NCI-H1436 (cell line): ENCODE measurements around the gene BICRAL.
"Not testable (repeated sequence)": the region's sequence is repeated elsewhere in the genome, so short reads cannot be mapped to it uniquely, and the experiment has no call there.

Experiments used
- DNase-seq: peaks from one replicate; lab custom pipeline; 2025; lab: John Stamatoyannopoulos, UW

Gene BICRAL

GRCh38 chr6:42781796-42782688 is at the start of gene BICRAL:
TSS of gene BICRAL (plus strand) at chr6:42782052. CDS start at chr6:42822023, 39,971 bp downstream.
- peak; percentile 63 for DNase-seq

- DNase-seq: not testable (repeated sequence)
These were observed 47.9 kb upstream of the BICRAL start for GRCh38 chr6:42733867-42734481.

GRCh38 chr6:42735976-42736375 is 45.9 kb upstream of the BICRAL start:
- DNase-seq: no peak

- no peak for DNase-seq
These were observed 41.1 kb upstream of the BICRAL start for GRCh38 chr6:42740725-42741124.

GRCh38 chr6:42742116-42742894 is 39.5 kb upstream of the BICRAL start:
- peak; percentile 55 for DNase-seq

GRCh38 chr6:42744351-42744893 is 37.4 kb upstream of the BICRAL start:
- DNase-seq: no peak

- DNase-seq: no peak
These were observed 36.7 kb upstream of the BICRAL start for GRCh38 chr6:42745083-42745639.

GRCh38 chr6:42745640-42746462 is 36.0 kb upstream of the BICRAL start, which contains the start of gene TBCC:
TSS of gene TBCC (minus strand) at chr6:42746103. CDS start at chr6:42746073, 30 bp downstream.
- DNase-seq: peak; percentile 97

- peak; percentile 78 for DNase-seq
These were observed 35.1 kb upstream of the BICRAL start for GRCh38 chr6:42746463-42747391.

- no peak for DNase-seq
These were observed 33.5 kb upstream of the BICRAL start for GRCh38 chr6:42748203-42748898.

GRCh38 chr6:42751055-42751454 is 30.8 kb upstream of the BICRAL start:
- no peak for DNase-seq

- DNase-seq: no peak
These were observed 27.1 kb upstream of the BICRAL start for GRCh38 chr6:42754759-42755158.

- DNase-seq: no peak
These were observed 25.1 kb upstream of the BICRAL start for GRCh38 chr6:42756722-42757121.

GRCh38 chr6:42758756-42759430 is 23.0 kb upstream of the BICRAL start:
- DNase-seq: no peak

- DNase-seq: no peak
These were observed 20.4 kb upstream of the BICRAL start for GRCh38 chr6:42761287-42762067.

- no peak for DNase-seq
These were observed 19.4 kb upstream of the BICRAL start for GRCh38 chr6:42762426-42762859.

- DNase-seq: no peak
These were observed 18.9 kb upstream of the BICRAL start for GRCh38 chr6:42762950-42763349.
